Activated B cell treated with CpG ODN at 0.5 μM for 24 hours (primary cell): ENCODE results near the gene DOCK3. TPM values are rescaled to one million over a fixed set of nuclear protein-coding genes. Genes with fewer than 3 reads are reported as not detected.

Experiments used
- ATAC-seq: fragments of 200-7000 bp; cut with Tn5 transposase; one replicate; pipeline ENCODE4 v1.10.0; 2021; ENCODE audit warnings: low read depth, mild to moderate bottlenecking, moderate library complexity
- CTCF ChIA-PET: fragments of 350-600 bp; sonication (Branson Sonifier 250); formaldehyde crosslinking; loops from one replicate; lab custom pipeline; 2021; ENCODE audit warnings: antibody characterized with exemption; lab: Charles Lee
- POLR2A ChIA-PET: fragments of 350-600 bp; sonication (Branson Sonifier 250); formaldehyde crosslinking; loops from one replicate; lab custom pipeline; 2021; ENCODE audit warnings: antibody characterized with exemption; lab: Charles Lee
- DNase-seq: peaks from one replicate; pipeline ENCODE4 v3.0.0; 2022
- H3K27ac Mint-ChIP-seq: one replicate; pipeline ENCODE4 v1.8.0; 2020; ENCODE audit warnings: mixed read lengths
- H3K27me3 Mint-ChIP-seq: one replicate; pipeline ENCODE4 v1.8.0; 2021; ENCODE audit warnings: mixed read lengths
- H3K36me3 Mint-ChIP-seq: one replicate; pipeline ENCODE4 v1.8.0; 2021; ENCODE audit warnings: low read depth, mixed read lengths
- H3K4me1 Mint-ChIP-seq: one replicate; pipeline ENCODE4 v1.8.0; 2021; ENCODE audit warnings: mixed read lengths
- H3K4me3 Mint-ChIP-seq: one replicate; pipeline ENCODE4 v1.8.0; 2020; ENCODE audit warnings: mild to moderate bottlenecking, mixed read lengths
- H3K9me3 Mint-ChIP-seq: one replicate; pipeline ENCODE4 v1.8.0; 2020; ENCODE audit warnings: mixed read lengths
- CTCF ChIP-seq: fragments of 200-600 bp; IDR thresholded peaks from one replicate; pipeline ENCODE4 v1.8.0; 2022; ENCODE audit warnings: antibody characterized with exemption, mild to moderate bottlenecking
- intact Hi-C: fragments of 100-400 bp; cut with micrococcal nuclease; formaldehyde crosslinking; loops from one replicate; pipeline ENCODE4 v1.15.1; 2024
- total RNA-seq: library from RNA; stranded (reverse); gene quantifications from 2 replicates; pipeline ENCODE4 v1.2.3, GENCODE V29; 2022

Gene DOCK3
- total RNA-seq, 1 donor from 2014 or later: 0.04 TPM

DNA sequence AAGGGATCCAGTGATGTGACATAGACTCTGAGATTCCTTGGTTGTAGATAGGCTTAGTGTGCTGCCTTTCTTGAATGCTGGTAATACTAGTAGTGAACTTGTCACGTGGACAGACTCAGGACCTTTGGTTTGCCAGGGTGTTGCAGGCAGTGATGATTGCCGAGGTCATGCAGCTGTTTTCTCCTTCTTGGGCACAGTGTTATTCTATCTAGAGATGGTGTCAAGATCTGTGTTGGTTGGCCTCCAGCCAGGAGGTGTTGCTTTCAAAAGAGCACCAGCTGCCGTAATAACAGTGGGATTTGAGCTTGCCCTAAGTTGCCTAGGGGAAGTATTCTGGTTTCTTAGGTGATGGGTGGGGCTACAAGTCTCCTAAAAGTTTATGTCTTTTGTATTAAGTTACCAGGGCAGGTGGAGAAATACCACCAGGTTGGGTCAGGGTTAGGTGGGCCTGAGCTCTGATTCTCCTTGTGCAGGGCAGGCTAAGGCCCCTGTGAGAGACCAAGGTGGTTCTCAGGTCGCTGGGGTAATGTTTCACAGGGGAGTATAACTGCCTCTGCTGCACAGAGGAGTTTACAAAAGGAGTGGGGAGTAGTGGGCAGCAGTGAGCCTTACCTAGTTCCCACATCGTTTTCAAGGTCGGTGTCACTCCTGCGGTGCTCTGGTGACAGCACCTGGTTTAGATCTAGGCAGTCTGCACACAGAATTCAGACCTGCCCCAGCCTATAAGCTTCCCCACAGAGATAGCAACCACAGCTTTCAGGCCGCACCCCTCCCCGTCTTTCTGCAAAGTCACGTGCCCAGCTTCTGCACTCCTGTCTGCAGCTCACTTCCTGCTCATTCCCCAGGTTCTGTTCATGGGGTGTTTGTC, 350.3 kb downstream of the DOCK3 start:
- H3K27me3 Mint-ChIP-seq: peaks cover 31% of the 10 kb centered on the region
- H3K9me3 Mint-ChIP-seq: peaks cover 4% of the 10 kb centered on the region
- CTCF ChIA-PET: no interaction called here
- H3K27ac Mint-ChIP-seq: no peak overlapping the region
- peak; percentile 45 for ATAC-seq
- intact Hi-C loops: no loop called here
- no peak for DNase-seq
- H3K4me1 Mint-ChIP-seq: peaks cover 6% of the 10 kb centered on the region
- POLR2A ChIA-PET: no interaction called here
- no peaks in the 10 kb centered on the region for H3K36me3 Mint-ChIP-seq
- TF ChIP-seq CTCF: no peak
- no peak overlapping the region for H3K4me3 Mint-ChIP-seq

DNA sequence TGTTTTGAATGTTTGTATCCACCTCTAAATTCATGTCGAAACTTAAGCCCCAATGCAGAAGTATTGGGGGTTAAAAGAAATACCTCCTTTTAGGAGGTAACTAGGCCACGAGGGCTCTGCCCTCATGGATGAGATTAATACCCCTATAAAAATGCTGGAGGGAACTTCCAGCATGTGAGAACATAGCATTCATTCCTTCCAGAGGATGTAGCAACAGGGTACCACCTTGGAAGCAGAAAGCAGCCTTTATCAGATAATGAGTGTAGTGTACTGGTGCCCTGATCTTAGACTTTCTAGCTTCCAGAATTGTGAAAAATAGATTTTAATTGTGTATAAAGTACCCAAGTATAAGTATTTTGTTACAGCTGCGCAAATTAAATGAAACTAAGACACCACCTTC, 356.9 kb downstream of the DOCK3 start:
- Mint-ChIP-seq H3K27me3 (peaks cover 20% of the 10 kb centered on the region), H3K27ac (no peak overlapping the region), H3K4me3 (no peak overlapping the region), H3K36me3 (no peaks in the 10 kb centered on the region), H3K9me3 (peaks cover 5% of the 10 kb centered on the region), H3K4me1 (no peaks in the 10 kb centered on the region)
- CTCF ChIA-PET: no interaction called here
- ATAC-seq (no peak), DNase-seq (no peak)
- no peak for TF ChIP-seq CTCF
- POLR2A ChIA-PET: no interaction called here
- intact Hi-C loops: no loop called here

- ATAC-seq: no peak
- no peaks in the 10 kb centered on the region for H3K36me3 Mint-ChIP-seq
- ChIA-PET POLR2A (no interaction called here), CTCF (no interaction called here)
- no peaks in the 10 kb centered on the region for H3K4me1 Mint-ChIP-seq
- H3K27me3 Mint-ChIP-seq: peaks cover 15% of the 10 kb centered on the region
- intact Hi-C loops: no loop called here
- TF ChIP-seq CTCF: no peak
- DNase-seq: no peak
- H3K4me3 Mint-ChIP-seq: no peak overlapping the region
- H3K9me3 Mint-ChIP-seq: peaks cover 7% of the 10 kb centered on the region
- no peak overlapping the region for H3K27ac Mint-ChIP-seq
These were observed 360.9 kb downstream of the DOCK3 start for GRCh38 chr3:51035630-51036029.

- ChIA-PET POLR2A (no interaction called here), CTCF (no interaction called here)
- Mint-ChIP-seq H3K4me1 (no peaks in the 10 kb centered on the region), H3K9me3 (no peaks in the 10 kb centered on the region), H3K4me3 (no peak overlapping the region), H3K27ac (no peak overlapping the region), H3K27me3 (peaks cover 16% of the 10 kb centered on the region), H3K36me3 (no peaks in the 10 kb centered on the region)
- no peak for DNase-seq
- ATAC-seq: no peak
- intact Hi-C loops: no loop called here
- TF ChIP-seq CTCF: no peak
These were observed 370.3 kb downstream of the DOCK3 start for GRCh38 chr3:51044982-51045381.

GRCh38 chr3:51052562-51052961, 377.8 kb downstream of the DOCK3 start:
- Mint-ChIP-seq H3K9me3 (no peaks in the 10 kb centered on the region), H3K36me3 (no peaks in the 10 kb centered on the region), H3K4me3 (no peak overlapping the region), H3K27me3 (no peaks in the 10 kb centered on the region), H3K4me1 (no peaks in the 10 kb centered on the region), H3K27ac (no peak overlapping the region)
- no peak for DNase-seq
- CTCF ChIA-PET: no interaction called here
- intact Hi-C loops: no loop called here
- POLR2A ChIA-PET: no interaction called here
- no peak for ATAC-seq
- TF ChIP-seq CTCF: no peak
